ENCODE measurements around the gene KMT2D.
A peak's percentile ranks its signal among the peaks of the same experiment; 100 is the strongest.

The KMT2D gene

GRCh38 chr12:49050507-49051372 is 9.9 kb downstream of the KMT2D start:
- no peak for DNase-seq

- DNase-seq = no peak
These were observed 10.9 kb downstream of the KMT2D start for GRCh38 chr12:49049566-49050224.

- no peak for DNase-seq
These were observed 11.6 kb downstream of the KMT2D start for GRCh38 chr12:49048953-49049352.

- DNase-seq = no peak
These were observed 14.3 kb downstream of the KMT2D start for GRCh38 chr12:49046129-49046895.

GRCh38 chr12:49044660-49045059 is 15.9 kb downstream of the KMT2D start:
- DNase-seq = no peak

GRCh38 chr12:49043856-49044258 is 16.7 kb downstream of the KMT2D start:
- peak; percentile 71 for DNase-seq

- DNase-seq = no peak
These were observed 17.4 kb downstream of the KMT2D start for GRCh38 chr12:49043241-49043640.

GRCh38 chr12:49041881-49042484 is 18.6 kb downstream of the KMT2D start:
- no peak for DNase-seq

GRCh38 chr12:49041036-49041880 is 19.3 kb downstream of the KMT2D start:
- DNase-seq = no peak

GRCh38 chr12:49040364-49040855 is 20.2 kb downstream of the KMT2D start:
- DNase-seq = no peak

GRCh38 chr12:49039421-49040363 is 20.9 kb downstream of the KMT2D start:
- DNase-seq = no peak

GRCh38 chr12:49038291-49038955 is 22.2 kb downstream of the KMT2D start:
- no peak for DNase-seq

GRCh38 chr12:49037947-49038237 is 22.7 kb downstream of the KMT2D start:
- DNase-seq = no peak

GRCh38 chr12:49037111-49037946 is 23.3 kb downstream of the KMT2D start:
- no peak for DNase-seq

- DNase-seq = no peak
These were observed 24.6 kb downstream of the KMT2D start for GRCh38 chr12:49036029-49036428.

GRCh38 chr12:49034286-49034622 is 26.3 kb downstream of the KMT2D start:
- DNase-seq = no peak

GRCh38 chr12:49033611-49034285 is 26.8 kb downstream of the KMT2D start:
- DNase-seq = no peak

GRCh38 chr12:49032679-49033447 is 27.7 kb downstream of the KMT2D start:
- DNase-seq = no peak
